Endothelial cell of umbilical vein (primary cell): Measurements from ENCODE around the gene AMIGO1.

ENCODE experiments used
- CTCF ChIP-seq, 2 donors: IDR thresholded peaks; 1 replicate in 1 of 2; 2 replicates in 1 of 2; pipeline ENCODE4 v1.5.1; 2011; ENCODE audit warnings: low read length in 2 of 2, mild to moderate bottlenecking in 2 of 2, moderate library complexity in 2 of 2, control low read depth in 1 of 2, inconsistent platforms in 1 of 2, low read depth in 1 of 2; ENCODE audit not compliant: insufficient read depth in 1 of 2; ENCODE audit errors: extremely low read depth in 1 of 2
- EZH2 ChIP-seq: IDR thresholded peaks from 2 replicates; pipeline ENCODE4 v1.6.1; 2012; ENCODE audit warnings: borderline replicate concordance, low read depth, mild to moderate bottlenecking, moderate library complexity, low read length, inconsistent platforms; ENCODE audit not compliant: severe bottlenecking

DNA sequence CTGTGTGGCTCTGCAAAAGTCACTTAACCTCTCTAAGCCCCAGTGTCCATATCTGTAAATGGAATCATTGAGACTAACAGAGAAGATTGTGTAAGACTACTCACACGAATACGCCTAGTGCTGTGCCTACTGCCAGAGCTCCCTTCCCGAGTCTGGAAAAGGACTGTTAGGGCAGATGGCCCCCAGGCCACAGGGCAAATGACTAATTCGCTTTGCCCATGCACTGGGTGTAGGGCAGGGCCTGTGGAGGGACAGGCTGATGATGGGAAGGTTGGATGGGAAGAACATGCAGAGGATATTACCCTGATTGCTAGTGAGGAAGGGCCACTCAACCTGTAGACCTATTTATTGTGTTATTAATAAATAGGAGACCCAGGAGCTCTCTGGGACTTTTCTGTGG, 26.0 kb upstream of the AMIGO1 start:
- TF ChIP-seq CTCF (IDR thresholded peaks at IDR 0.05; ENCODE audit: extremely low read depth in 1 of 2, insufficient read depth in 1 of 2, low read depth in 1 of 2, low read length in 2 of 2) (no peak), EZH2 (no peak)
